ENCODE data around the gene ZWILCH.

DNA sequence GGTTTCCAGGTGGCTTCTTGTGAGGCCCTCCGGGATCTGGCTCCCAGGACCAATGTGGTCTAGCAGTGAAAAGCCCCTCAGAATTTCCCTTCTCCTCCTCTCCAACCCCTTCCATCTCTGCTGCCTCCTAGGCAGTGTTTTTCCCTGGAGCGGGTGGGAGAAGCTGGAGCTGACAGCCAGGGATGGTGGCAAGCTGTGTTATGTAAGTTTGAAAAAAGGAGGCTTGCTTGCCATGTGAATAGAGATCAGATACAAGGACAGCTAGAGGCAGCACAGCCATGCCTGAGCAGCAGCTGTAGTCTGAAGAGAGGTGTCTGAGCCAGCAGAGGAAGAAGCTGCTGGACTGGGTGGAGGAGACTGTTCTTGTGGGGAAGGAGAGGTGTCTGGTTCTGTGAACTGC, 28.1 kb upstream of the ZWILCH start:
- TF ChIP-seq EZH2 (IDR thresholded peaks at IDR 0.05; ENCODE audit: insufficient read depth, poor library complexity, severe bottlenecking) (no peak), EZH2phosphoT487 (IDR thresholded peaks at IDR 0.05; ENCODE audit: insufficient read depth, low read depth) (no peak)
